ENCODE measurements around the gene TMED7.
"Not testable (repeated sequence)": the region's sequence is repeated elsewhere in the genome, so short reads cannot be mapped to it uniquely, and the experiment has no call there.

TMED7 gene

GRCh38 chr5:115625579-115626444 lies at the start of gene TMED7:
Gene TMED7 (minus strand): TSS chr5:115626036. CDS start chr5:115625792, 244 bp downstream.
- peak; percentile 95 for DNase-seq

- DNase-seq: not testable (repeated sequence)
Measured at GRCh38 chr5:115674782-115675181, 48.9 kb upstream of the TMED7 start.

GRCh38 chr5:115673596-115673995 lies 47.8 kb upstream of the TMED7 start:
- DNase-seq: no peak

GRCh38 chr5:115671939-115672338 lies 46.1 kb upstream of the TMED7 start:
- DNase-seq: no peak

GRCh38 chr5:115666023-115666422 lies 40.2 kb upstream of the TMED7 start:
- DNase-seq: no peak

- no peak for DNase-seq
Measured at GRCh38 chr5:115661563-115661962, 35.7 kb upstream of the TMED7 start.

GRCh38 chr5:115661101-115661500 lies 35.3 kb upstream of the TMED7 start:
- DNase-seq: no peak

GRCh38 chr5:115657881-115658233 lies 32.0 kb upstream of the TMED7 start:
- DNase-seq: no peak

GRCh38 chr5:115657125-115657880 lies 31.5 kb upstream of the TMED7 start:
- no peak for DNase-seq

GRCh38 chr5:115656404-115656803 lies 30.6 kb upstream of the TMED7 start:
- DNase-seq: no peak

- DNase-seq: no peak
Measured at GRCh38 chr5:115655994-115656393, 30.2 kb upstream of the TMED7 start.

GRCh38 chr5:115649541-115649940 lies 23.7 kb upstream of the TMED7 start:
- DNase-seq: no peak

- no peak for DNase-seq
Measured at GRCh38 chr5:115648056-115648455, 22.2 kb upstream of the TMED7 start.

- not testable (repeated sequence) for DNase-seq
Measured at GRCh38 chr5:115645386-115645785, 19.6 kb upstream of the TMED7 start.

GRCh38 chr5:115644046-115644445 lies 18.2 kb upstream of the TMED7 start:
- DNase-seq: no peak

GRCh38 chr5:115641948-115642347 lies 16.1 kb upstream of the TMED7 start:
- DNase-seq: no peak

- no peak for DNase-seq
Measured at GRCh38 chr5:115640274-115640673, 14.4 kb upstream of the TMED7 start.

GRCh38 chr5:115639377-115639776 lies 13.5 kb upstream of the TMED7 start:
- DNase-seq: no peak

- DNase-seq: no peak
Measured at GRCh38 chr5:115637507-115637906, 11.7 kb upstream of the TMED7 start.

- DNase-seq: no peak
Measured at GRCh38 chr5:115636008-115636407, 10.2 kb upstream of the TMED7 start.

- peak; percentile 64 for DNase-seq
Measured at GRCh38 chr5:115634343-115635132, 8.7 kb upstream of the TMED7 start.

- no peak for DNase-seq
Measured at GRCh38 chr5:115629903-115630302, 4.1 kb upstream of the TMED7 start.

- DNase-seq: no peak
Measured at GRCh38 chr5:115627295-115627865, 1.5 kb upstream of the TMED7 start.

Data from NCI-H748 treated with DMSO at 0.1 percent for 48 hours (cell line).